Uterus (tissue), 2 donors: ENCODE measurements around the gene SVIL.

ENCODE experiments used
- POLR2A ChIP-seq, 2 donors: fragments of 450-650 bp; IDR thresholded peaks; one replicate each; pipeline ENCODE4 v1.6.1; 2016; ENCODE audit warnings: antibody characterized with exemption in 2 of 2, mild to moderate bottlenecking in 1 of 2, moderate library complexity in 1 of 2
- TF ChIP-seq, protein P1 (sequence below), 4 experiments: fragments of 200-600 bp in 2 of 4; fragments of 450-650 bp in 2 of 4; sonication (generic) in 2 of 4; IDR thresholded peaks; one replicate each; pipeline ENCODE4 v1.5.1; 2016 to 2019; ENCODE audit warnings: antibody characterized with exemption in 4 of 4, mild to moderate bottlenecking in 2 of 4, moderate library complexity in 1 of 4

GRCh38 chr10:29667191-29667590, 32.4 kb upstream of the SVIL start:
- TF ChIP-seq, protein P1, sequence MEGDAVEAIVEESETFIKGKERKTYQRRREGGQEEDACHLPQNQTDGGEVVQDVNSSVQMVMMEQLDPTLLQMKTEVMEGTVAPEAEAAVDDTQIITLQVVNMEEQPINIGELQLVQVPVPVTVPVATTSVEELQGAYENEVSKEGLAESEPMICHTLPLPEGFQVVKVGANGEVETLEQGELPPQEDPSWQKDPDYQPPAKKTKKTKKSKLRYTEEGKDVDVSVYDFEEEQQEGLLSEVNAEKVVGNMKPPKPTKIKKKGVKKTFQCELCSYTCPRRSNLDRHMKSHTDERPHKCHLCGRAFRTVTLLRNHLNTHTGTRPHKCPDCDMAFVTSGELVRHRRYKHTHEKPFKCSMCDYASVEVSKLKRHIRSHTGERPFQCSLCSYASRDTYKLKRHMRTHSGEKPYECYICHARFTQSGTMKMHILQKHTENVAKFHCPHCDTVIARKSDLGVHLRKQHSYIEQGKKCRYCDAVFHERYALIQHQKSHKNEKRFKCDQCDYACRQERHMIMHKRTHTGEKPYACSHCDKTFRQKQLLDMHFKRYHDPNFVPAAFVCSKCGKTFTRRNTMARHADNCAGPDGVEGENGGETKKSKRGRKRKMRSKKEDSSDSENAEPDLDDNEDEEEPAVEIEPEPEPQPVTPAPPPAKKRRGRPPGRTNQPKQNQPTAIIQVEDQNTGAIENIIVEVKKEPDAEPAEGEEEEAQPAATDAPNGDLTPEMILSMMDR (IDR thresholded peaks at IDR 0.05) = no peak
- no peak for TF ChIP-seq POLR2A (IDR thresholded peaks at IDR 0.05)
